GM18499 (cell line): Measurements from ENCODE around the gene EFHC1.

Experiments
- ATAC-seq: cut with Tn5 transposase; IDR thresholded peaks from one replicate; pipeline ENCODE4 v1.9.1; 2021; ENCODE audit warnings: moderate number of reproducible peaks; ENCODE audit not compliant: insufficient read depth, unreplicated experiment

Gene EFHC1

GRCh38 chr6:52499681-52500236 is 79.6 kb downstream of the EFHC1 start:
- ATAC-seq, result no peak

GRCh38 chr6:52500238-52501129 is 80.3 kb downstream of the EFHC1 start:
- ATAC-seq, result no peak

- no peak for ATAC-seq
Measured at GRCh38 chr6:52502306-52503029, 82.3 kb downstream of the EFHC1 start.

GRCh38 chr6:52503323-52503747 is 83.2 kb downstream of the EFHC1 start:
- ATAC-seq, result no peak

GRCh38 chr6:52503851-52504781 is 84.0 kb downstream of the EFHC1 start:
- ATAC-seq, result no peak

- ATAC-seq, result no peak
Measured at GRCh38 chr6:52504782-52505136, 84.6 kb downstream of the EFHC1 start.

GRCh38 chr6:52505726-52506409 is 85.7 kb downstream of the EFHC1 start:
- ATAC-seq, result no peak

GRCh38 chr6:52506476-52506875 is 86.3 kb downstream of the EFHC1 start:
- ATAC-seq, result no peak

- ATAC-seq, result no peak
Measured at GRCh38 chr6:52507557-52508260, 87.6 kb downstream of the EFHC1 start.

GRCh38 chr6:52508261-52508739 is 88.2 kb downstream of the EFHC1 start:
- no peak for ATAC-seq

GRCh38 chr6:52509281-52510212 is 89.4 kb downstream of the EFHC1 start:
- no peak for ATAC-seq

GRCh38 chr6:52510213-52510562 is 90.0 kb downstream of the EFHC1 start:
- ATAC-seq, result no peak

GRCh38 chr6:52511163-52511562 is 91.0 kb downstream of the EFHC1 start:
- ATAC-seq, result no peak

- no peak for ATAC-seq
Measured at GRCh38 chr6:52511572-52512151, 91.5 kb downstream of the EFHC1 start.

GRCh38 chr6:52512199-52512598 is 92.1 kb downstream of the EFHC1 start:
- no peak for ATAC-seq

GRCh38 chr6:52513464-52513863 is 93.3 kb downstream of the EFHC1 start:
- no peak for ATAC-seq

GRCh38 chr6:52513896-52514295 is 93.8 kb downstream of the EFHC1 start:
- ATAC-seq, result no peak

- no peak for ATAC-seq
Measured at GRCh38 chr6:52514514-52514913, 94.4 kb downstream of the EFHC1 start.
